HepG2 (cell line): Measurements from ENCODE around the gene UBAP1. TPM values are rescaled to one million over a fixed set of nuclear protein-coding genes. Genes with fewer than 3 reads are reported as not detected.

Experiments used
- ADNP ChIP-seq: sonication (generic); formaldehyde crosslinking; IDR thresholded peaks from 2 replicates; pipeline ENCODE4 v1.4.0; 2020; ENCODE audit warnings: missing genetic modification reagents
- CEBPG ChIP-seq: IDR thresholded peaks from 2 replicates; pipeline ENCODE4 v1.6.1; 2016
- FOSL2 ChIP-seq: sonication (generic); formaldehyde crosslinking; IDR thresholded peaks from 2 replicates; pipeline ENCODE4 v1.4.0; 2020; ENCODE audit warnings: missing genetic modification reagents
- FOXO1 ChIP-seq: sonication (generic); formaldehyde crosslinking; IDR thresholded peaks from 2 replicates; pipeline ENCODE4 v1.4.0; 2020; ENCODE audit warnings: missing genetic modification reagents
- MED13 ChIP-seq: sonication (generic); formaldehyde crosslinking; IDR thresholded peaks from 2 replicates; pipeline ENCODE4 v1.5.0; 2020; ENCODE audit warnings: missing genetic modification reagents
- MIER2 ChIP-seq: IDR thresholded peaks from 2 replicates; pipeline ENCODE4 v1.6.1; 2016; ENCODE audit warnings: missing biosample characterization, missing genetic modification reagents
- RARA ChIP-seq: IDR thresholded peaks from 2 replicates; pipeline ENCODE4 v1.6.1; 2016; ENCODE audit warnings: missing genetic modification reagents, missing compliant biosample characterization
- SMAD3 ChIP-seq: sonication (generic); formaldehyde crosslinking; IDR thresholded peaks from 2 replicates; pipeline ENCODE4 v1.4.0; 2020; ENCODE audit warnings: missing genetic modification reagents
- ZBTB20 ChIP-seq: sonication (generic); formaldehyde crosslinking; IDR thresholded peaks from 2 replicates; pipeline ENCODE4 v1.8.1; 2023; ENCODE audit warnings: missing genetic modification reagents, low read depth, mild to moderate bottlenecking, borderline replicate concordance
- ZFP1 ChIP-seq: IDR thresholded peaks from 2 replicates; pipeline ENCODE4 v1.6.1; 2016
- ZNF501 ChIP-seq: sonication (generic); formaldehyde crosslinking; IDR thresholded peaks from 2 replicates; pipeline ENCODE4 v1.5.1; 2020; ENCODE audit warnings: mild to moderate bottlenecking, moderate library complexity, missing genetic modification reagents
- ZNF644 ChIP-seq: IDR thresholded peaks from 2 replicates; pipeline ENCODE4 v1.6.1; 2016; ENCODE audit warnings: low read depth
- polyA plus RNA-seq, 8 experiments: library from polyadenylated mRNA; depleted of rRNA in 3 of 8; stranded (reverse) in 7 of 8; unstranded in 1 of 8; fragments of >200 nt; fragmentation: Illumina TruSeq in 4 of 8; extraction: Trizol in 4 of 8; gene quantifications; 2 replicates each; pipeline versions ENCODE4 v1.2.1 to v1.2.3, GENCODE V29; 2011 to 2016; ENCODE audit warnings: low read depth in 4 of 8, missing spikeins in 1 of 8, mixed read lengths in 1 of 8; ENCODE audit not compliant: insufficient read depth in 1 of 8
- total RNA-seq, 5 experiments: library from RNA; depleted of rRNA; stranded (reverse); fragments of >200 nt; fragmentation: Illumina TruSeq; extraction: Trizol; gene quantifications; 2 replicates each; pipeline ENCODE4 v1.2.3, GENCODE V29; 2016; ENCODE audit warnings: low read depth in 1 of 5
- TF ChIP-seq, protein P1 (sequence below): sonication (generic); formaldehyde crosslinking; IDR thresholded peaks from 2 replicates; pipeline ENCODE4 v1.5.1; 2020; ENCODE audit warnings: mild to moderate bottlenecking, missing genetic modification reagents
- TF ChIP-seq, protein P2 (sequence below): sonication (generic); formaldehyde crosslinking; IDR thresholded peaks from 2 replicates; pipeline ENCODE4 v1.4.0; 2020; ENCODE audit warnings: missing genetic modification reagents, borderline replicate concordance
- TF ChIP-seq, protein P3 (sequence below): sonication (generic); formaldehyde crosslinking; IDR thresholded peaks from 2 replicates; pipeline ENCODE4 v1.5.1; 2020; ENCODE audit warnings: mild to moderate bottlenecking, moderate library complexity, missing genetic modification reagents
- TF ChIP-seq, protein P4 (sequence below): sonication (generic); formaldehyde crosslinking; conservative IDR thresholded peaks from 2 replicates; pipeline ENCODE4 v1.4.0; 2020; ENCODE audit warnings: mild to moderate bottlenecking, missing genetic modification reagents, moderate library complexity

Gene UBAP1
- total and polyA plus RNA-seq, 2 of the 13 experiments (the other 11 are each of a cell fraction or from before 2014, with no cell fraction given): 19.5 to 40.5 TPM

DNA sequence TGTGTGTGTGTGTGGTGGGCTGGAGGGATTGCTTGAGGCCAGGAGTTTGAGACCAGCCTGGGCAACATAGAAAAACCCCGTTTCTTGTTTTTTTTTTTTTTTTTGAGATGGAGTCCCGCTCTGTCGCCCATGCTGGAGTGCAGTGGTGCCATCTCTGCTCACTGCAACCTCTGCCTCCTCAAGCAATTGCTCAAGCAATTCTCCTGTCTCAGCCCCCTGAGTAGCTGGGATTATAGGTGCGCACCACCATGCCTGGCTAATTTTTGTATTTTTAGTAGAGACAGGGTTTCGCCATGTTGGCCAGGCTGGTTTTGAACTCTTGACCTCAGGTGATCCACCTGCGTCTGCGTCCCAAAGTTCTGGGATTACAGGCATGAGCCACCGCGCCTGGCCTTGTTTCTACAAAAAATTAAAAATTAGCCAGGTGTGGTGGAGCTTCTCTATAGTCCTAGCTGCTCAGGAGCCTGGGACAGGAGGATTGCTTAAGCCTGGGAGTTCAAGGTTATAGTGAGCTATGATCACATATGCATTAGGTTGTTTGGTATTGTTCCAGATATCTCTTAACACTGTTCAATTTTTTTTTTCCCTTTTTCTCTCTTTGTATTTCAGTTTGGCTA lies 47.4 kb downstream of the UBAP1 start (continued):
- TF ChIP-seq ZBTB20 (CRISPR knock-in tag) (peak; percentile 88; the same call in 1 of the 2 replicates), FOSL2 (peak; percentile 49), MIER2 (CRISPR knock-in tag) (peak; percentile 22; the same call in 1 of the 2 replicates), MED13 (CRISPR knock-in tag) (0 out of 2 replicates have a peak, but pooled peaks have one; percentile 41), ZNF501 (CRISPR knock-in tag) (peak; percentile 40; the same call in 1 of the 2 replicates), ZFP1 (CRISPR knock-in tag) (0 out of 2 replicates have a peak, but pooled peaks have one; percentile 66), FOXO1 (CRISPR knock-in tag) (peak; percentile 62; the same call in 1 of the 2 replicates), ZNF644 (peak; percentile 38; the same call in 1 of the 2 replicates), ADNP (CRISPR knock-in tag) (peak; percentile 94), SMAD3 (CRISPR knock-in tag) (0 out of 2 replicates have a peak, but pooled peaks have one; percentile 58), RARA (CRISPR knock-in tag) (peak; percentile 96), CEBPG (CRISPR knock-in tag) (peak; percentile 97)
- TF ChIP-seq, protein P1, sequence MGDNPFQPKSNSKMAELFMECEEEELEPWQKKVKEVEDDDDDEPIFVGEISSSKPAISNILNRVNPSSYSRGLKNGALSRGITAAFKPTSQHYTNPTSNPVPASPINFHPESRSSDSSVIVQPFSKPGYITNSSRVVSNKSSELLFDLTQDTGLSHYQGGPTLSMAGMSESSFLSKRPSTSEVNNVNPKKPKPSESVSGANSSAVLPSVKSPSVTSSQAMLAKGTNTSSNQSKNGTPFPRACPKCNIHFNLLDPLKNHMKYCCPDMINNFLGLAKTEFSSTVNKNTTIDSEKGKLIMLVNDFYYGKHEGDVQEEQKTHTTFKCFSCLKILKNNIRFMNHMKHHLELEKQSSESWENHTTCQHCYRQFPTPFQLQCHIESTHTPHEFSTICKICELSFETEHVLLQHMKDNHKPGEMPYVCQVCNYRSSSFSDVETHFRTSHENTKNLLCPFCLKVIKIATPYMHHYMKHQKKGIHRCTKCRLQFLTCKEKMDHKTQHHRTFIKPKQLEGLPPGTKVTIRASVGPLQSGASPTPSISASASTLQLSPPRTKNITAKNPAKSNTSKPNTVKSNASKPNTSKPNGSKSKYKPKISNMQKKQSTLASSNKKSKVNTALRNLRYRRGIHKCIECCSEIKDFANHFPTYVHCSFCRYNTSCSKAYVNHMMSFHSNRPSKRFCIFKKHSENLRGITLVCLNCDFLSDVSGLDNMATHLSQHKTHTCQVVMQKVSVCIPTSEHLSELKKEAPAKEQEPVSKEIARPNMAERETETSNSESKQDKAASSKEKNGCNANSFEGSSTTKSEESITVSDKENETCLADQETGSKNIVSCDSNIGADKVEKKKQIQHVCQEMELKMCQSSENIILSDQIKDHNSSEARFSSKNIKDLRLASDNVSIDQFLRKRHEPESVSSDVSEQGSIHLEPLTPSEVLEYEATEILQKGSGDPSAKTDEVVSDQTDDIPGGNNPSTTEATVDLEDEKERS (CRISPR knock-in tag): peak; percentile 83; the same call in 1 of the 2 replicates
- TF ChIP-seq, protein P2, sequence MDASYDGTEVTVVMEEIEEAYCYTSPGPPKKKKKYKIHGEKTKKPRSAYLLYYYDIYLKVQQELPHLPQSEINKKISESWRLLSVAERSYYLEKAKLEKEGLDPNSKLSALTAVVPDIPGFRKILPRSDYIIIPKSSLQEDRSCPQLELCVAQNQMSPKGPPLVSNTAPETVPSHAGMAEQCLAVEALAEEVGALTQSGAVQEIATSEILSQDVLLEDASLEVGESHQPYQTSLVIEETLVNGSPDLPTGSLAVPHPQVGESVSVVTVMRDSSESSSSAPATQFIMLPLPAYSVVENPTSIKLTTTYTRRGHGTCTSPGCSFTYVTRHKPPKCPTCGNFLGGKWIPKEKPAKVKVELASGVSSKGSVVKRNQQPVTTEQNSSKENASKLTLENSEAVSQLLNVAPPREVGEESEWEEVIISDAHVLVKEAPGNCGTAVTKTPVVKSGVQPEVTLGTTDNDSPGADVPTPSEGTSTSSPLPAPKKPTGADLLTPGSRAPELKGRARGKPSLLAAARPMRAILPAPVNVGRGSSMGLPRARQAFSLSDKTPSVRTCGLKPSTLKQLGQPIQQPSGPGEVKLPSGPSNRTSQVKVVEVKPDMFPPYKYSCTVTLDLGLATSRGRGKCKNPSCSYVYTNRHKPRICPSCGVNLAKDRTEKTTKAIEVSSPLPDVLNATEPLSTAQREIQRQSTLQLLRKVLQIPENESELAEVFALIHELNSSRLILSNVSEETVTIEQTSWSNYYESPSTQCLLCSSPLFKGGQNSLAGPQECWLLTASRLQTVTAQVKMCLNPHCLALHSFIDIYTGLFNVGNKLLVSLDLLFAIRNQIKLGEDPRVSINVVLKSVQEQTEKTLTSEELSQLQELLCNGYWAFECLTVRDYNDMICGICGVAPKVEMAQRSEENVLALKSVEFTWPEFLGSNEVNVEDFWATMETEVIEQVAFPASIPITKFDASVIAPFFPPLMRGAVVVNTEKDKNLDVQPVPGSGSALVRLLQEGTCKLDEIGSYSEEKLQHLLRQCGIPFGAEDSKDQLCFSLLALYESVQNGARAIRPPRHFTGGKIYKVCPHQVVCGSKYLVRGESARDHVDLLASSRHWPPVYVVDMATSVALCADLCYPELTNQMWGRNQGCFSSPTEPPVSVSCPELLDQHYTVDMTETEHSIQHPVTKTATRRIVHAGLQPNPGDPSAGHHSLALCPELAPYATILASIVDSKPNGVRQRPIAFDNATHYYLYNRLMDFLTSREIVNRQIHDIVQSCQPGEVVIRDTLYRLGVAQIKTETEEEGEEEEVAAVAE (CRISPR knock-in tag): 0 out of 2 replicates have a peak, but pooled peaks have one; percentile 27
- TF ChIP-seq, protein P3, sequence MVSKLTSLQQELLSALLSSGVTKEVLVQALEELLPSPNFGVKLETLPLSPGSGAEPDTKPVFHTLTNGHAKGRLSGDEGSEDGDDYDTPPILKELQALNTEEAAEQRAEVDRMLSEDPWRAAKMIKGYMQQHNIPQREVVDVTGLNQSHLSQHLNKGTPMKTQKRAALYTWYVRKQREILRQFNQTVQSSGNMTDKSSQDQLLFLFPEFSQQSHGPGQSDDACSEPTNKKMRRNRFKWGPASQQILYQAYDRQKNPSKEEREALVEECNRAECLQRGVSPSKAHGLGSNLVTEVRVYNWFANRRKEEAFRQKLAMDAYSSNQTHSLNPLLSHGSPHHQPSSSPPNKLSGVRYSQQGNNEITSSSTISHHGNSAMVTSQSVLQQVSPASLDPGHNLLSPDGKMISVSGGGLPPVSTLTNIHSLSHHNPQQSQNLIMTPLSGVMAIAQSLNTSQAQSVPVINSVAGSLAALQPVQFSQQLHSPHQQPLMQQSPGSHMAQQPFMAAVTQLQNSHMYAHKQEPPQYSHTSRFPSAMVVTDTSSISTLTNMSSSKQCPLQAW (CRISPR knock-in tag): peak; percentile 99
- TF ChIP-seq, protein P4, sequence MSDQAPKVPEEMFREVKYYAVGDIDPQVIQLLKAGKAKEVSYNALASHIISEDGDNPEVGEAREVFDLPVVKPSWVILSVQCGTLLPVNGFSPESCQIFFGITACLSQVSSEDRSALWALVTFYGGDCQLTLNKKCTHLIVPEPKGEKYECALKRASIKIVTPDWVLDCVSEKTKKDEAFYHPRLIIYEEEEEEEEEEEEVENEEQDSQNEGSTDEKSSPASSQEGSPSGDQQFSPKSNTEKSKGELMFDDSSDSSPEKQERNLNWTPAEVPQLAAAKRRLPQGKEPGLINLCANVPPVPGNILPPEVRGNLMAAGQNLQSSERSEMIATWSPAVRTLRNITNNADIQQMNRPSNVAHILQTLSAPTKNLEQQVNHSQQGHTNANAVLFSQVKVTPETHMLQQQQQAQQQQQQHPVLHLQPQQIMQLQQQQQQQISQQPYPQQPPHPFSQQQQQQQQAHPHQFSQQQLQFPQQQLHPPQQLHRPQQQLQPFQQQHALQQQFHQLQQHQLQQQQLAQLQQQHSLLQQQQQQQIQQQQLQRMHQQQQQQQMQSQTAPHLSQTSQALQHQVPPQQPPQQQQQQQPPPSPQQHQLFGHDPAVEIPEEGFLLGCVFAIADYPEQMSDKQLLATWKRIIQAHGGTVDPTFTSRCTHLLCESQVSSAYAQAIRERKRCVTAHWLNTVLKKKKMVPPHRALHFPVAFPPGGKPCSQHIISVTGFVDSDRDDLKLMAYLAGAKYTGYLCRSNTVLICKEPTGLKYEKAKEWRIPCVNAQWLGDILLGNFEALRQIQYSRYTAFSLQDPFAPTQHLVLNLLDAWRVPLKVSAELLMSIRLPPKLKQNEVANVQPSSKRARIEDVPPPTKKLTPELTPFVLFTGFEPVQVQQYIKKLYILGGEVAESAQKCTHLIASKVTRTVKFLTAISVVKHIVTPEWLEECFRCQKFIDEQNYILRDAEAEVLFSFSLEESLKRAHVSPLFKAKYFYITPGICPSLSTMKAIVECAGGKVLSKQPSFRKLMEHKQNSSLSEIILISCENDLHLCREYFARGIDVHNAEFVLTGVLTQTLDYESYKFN (CRISPR knock-in tag): peak; percentile 89
